GM12891 (cell line): Measurements from ENCODE around the gene SCUBE1.

Source experiments
- POLR2A ChIP-seq: IDR thresholded peaks from 2 replicates; pipeline ENCODE4 v1.6.1; 2011; ENCODE audit warnings: low read depth, low read length, control low read depth
- POLR2AphosphoS5 ChIP-seq: IDR thresholded peaks from 2 replicates; pipeline ENCODE4 v1.6.1; 2011; ENCODE audit warnings: low read depth, low read length, control low read depth
- TAF1 ChIP-seq: IDR thresholded peaks from 2 replicates; pipeline ENCODE4 v1.6.1; 2011; ENCODE audit warnings: low read depth, low read length, control low read depth

GRCh38 chr22:43390872-43391271, 47.7 kb upstream of the SCUBE1 start:
- TF ChIP-seq TAF1 (no peak), POLR2AphosphoS5 (no peak), POLR2A (no peak)
